OCI-LY3 (cell line): ENCODE data around the gene OTOG.

Source experiments
- CTCF ChIP-seq: fragments of 200-600, 300-600 bp; sonication (generic); IDR thresholded peaks from 2 replicates; pipeline ENCODE4 v1.5.1; 2014; ENCODE audit warnings: antibody characterized with exemption, low read length, low read depth
- EZH2phosphoT487 ChIP-seq: fragments of 200-600 bp; shearing (Covaris generic); IDR thresholded peaks from 2 replicates; pipeline ENCODE4 v1.6.1; 2018; ENCODE audit warnings: antibody characterized with exemption, mixed run types, low read depth

- no peak for TF ChIP-seq CTCF
- no peak for TF ChIP-seq EZH2phosphoT487
These were observed 26.5 kb downstream of the OTOG start for GRCh38 chr11:17573526-17573925.
